ENCODE data around the gene SOX6. TPM values are rescaled to one million over a fixed set of nuclear protein-coding genes. Genes with fewer than 3 reads are reported as not detected.

Gene SOX6
- total and polyA plus RNA-seq, 2 of the 13 experiments (the other 11 are each of a cell fraction or from before 2014, with no cell fraction given): 2.6 to 11.2 TPM

DNA sequence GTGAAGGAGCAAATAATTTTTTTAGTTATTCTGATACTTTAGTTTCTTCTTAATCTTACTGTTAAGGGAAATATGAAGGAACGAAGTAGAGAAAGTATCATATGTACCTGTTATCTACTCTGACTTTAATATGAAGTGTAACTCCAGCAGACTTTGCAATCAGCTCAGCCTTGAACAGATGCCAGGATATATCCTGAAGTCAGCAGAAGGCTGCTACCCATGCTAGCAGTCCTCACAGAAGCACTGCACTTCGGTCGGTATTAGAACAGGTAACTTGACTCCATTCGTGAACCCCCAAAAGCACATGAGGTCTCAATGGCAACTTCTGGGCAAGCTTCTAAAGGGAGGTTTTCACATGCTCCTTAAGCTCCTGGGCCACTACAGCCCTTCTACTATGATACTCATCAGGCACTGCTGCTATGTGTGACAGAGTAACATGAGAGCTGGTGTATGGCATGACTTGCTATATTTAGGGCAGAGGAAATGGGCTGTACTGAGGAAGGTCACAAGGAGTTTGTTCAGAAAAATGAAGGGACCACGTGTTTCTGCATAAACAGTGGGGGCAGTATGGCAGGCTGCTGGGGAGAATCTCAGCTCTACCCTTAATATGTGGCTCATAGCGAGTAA lies 344.1 kb downstream of the SOX6 start:
- no peak overlapping the region for H3K27ac ChIP-seq (ENCODE audit: extremely low read length, insufficient read depth, low read length)
- H2AFZ ChIP-seq (ENCODE audit: low read length): no peak overlapping the region
- H3K4me2 ChIP-seq (ENCODE audit: low read depth, low read length): no peak overlapping the region
- H3K4me1 ChIP-seq (ENCODE audit: insufficient read depth, low read length): no peaks in the 10 kb centered on the region
- no peak overlapping the region for H3K4me3 ChIP-seq (replicated peaks in 1 of 3; ENCODE audit: insufficient read depth in 1 of 3, low read depth in 2 of 3, low read length in 3 of 3)
- no peak for DNase-seq (ENCODE audit: low spot score)
- TF ChIP-seq NFE2L2 (IDR thresholded peaks at IDR 0.05; ENCODE audit: low read length) (peak; percentile 22; the same call in 1 of the 2 replicates), CHCHD3 (CRISPR knock-in tag; IDR thresholded peaks at IDR 0.05) (no peak)
- no peak overlapping the region for H3K9ac ChIP-seq (ENCODE audit: insufficient read depth, low read depth, low read length)
- no TSS peak for BruUV-seq (replicated peaks)
- H3K36me3 ChIP-seq (replicated peaks in 1 of 2; ENCODE audit: control insufficient read depth in 1 of 2, insufficient read depth in 2 of 2, low read length in 2 of 2): no peaks in the 10 kb centered on the region
- no peaks in the 10 kb centered on the region for H3K27me3 ChIP-seq (ENCODE audit: control insufficient read depth in 1 of 2, insufficient read depth in 2 of 2, low read length in 2 of 2)
- no peaks in the 10 kb centered on the region for H3K9me3 ChIP-seq (ENCODE audit: low read length)
- ChIA-PET POLR2A (no interaction called here), CTCF (ENCODE audit: low intra/inter-chr PET ratio, low total read pairs) (no interaction called here)
- H4K20me1 ChIP-seq (ENCODE audit: insufficient read depth, low read length): no peaks in the 10 kb centered on the region
- H3K79me2 ChIP-seq (ENCODE audit: insufficient read depth, low read length): no peaks in the 10 kb centered on the region
- whole genome bisulfite sequencing (ENCODE audit: low lambda C conversion rate): 38% methylated on average over 5 of the region's 6 CpGs
- intact Hi-C loops (cut with micrococcal nuclease; ENCODE audit: unreplicated experiment): no loop called here
- in situ Hi-C loops (cut with HindIII; ENCODE audit: extremely low pct_ligation_motif_present, low pct_unique_long_range_greater_than_20kb): no loop called here
- FAIRE-seq: no peak
- ATAC-seq: no peak

DNA sequence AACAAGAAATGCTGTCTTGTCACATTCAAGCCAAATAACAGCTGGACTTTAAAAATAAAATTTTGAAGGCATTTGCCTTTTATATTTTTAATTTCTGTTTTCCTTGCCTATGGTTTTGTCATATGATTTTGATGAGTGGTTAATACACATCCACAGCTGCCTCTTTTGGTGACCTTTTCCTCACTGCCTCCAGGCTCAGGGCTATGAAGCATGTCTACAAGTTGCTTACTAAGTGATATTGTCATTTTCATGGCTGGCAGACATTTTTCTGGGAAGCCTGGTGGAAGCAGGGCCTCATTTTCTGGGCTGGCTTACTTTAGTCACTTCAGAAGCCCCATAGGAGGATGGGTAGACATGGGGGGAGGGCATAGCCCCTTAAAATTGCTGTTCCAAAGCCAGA lies 344.9 kb downstream of the SOX6 start:
- Histone ChIP-seq H3K27ac (ENCODE audit: extremely low read length, insufficient read depth, low read length) (no peak overlapping the region), H3K4me2 (ENCODE audit: low read depth, low read length) (no peak overlapping the region), H3K79me2 (ENCODE audit: insufficient read depth, low read length) (no peaks in the 10 kb centered on the region), H3K9me3 (ENCODE audit: low read length) (no peaks in the 10 kb centered on the region), H4K20me1 (ENCODE audit: insufficient read depth, low read length) (no peaks in the 10 kb centered on the region), H2AFZ (ENCODE audit: low read length) (no peak overlapping the region), H3K4me3 (replicated peaks in 1 of 3; ENCODE audit: insufficient read depth in 1 of 3, low read depth in 2 of 3, low read length in 3 of 3) (no peak overlapping the region), H3K9ac (ENCODE audit: insufficient read depth, low read depth, low read length) (no peak overlapping the region), H3K36me3 (replicated peaks in 1 of 2; ENCODE audit: control insufficient read depth in 1 of 2, insufficient read depth in 2 of 2, low read length in 2 of 2) (no peaks in the 10 kb centered on the region), H3K4me1 (ENCODE audit: insufficient read depth, low read length) (no peaks in the 10 kb centered on the region), H3K27me3 (ENCODE audit: control insufficient read depth in 1 of 2, insufficient read depth in 2 of 2, low read length in 2 of 2) (no peaks in the 10 kb centered on the region)
- no TSS peak for BruUV-seq (replicated peaks)
- intact Hi-C loops (cut with micrococcal nuclease; ENCODE audit: unreplicated experiment): no loop called here
- ChIA-PET CTCF (ENCODE audit: low intra/inter-chr PET ratio, low total read pairs) (no interaction called here), POLR2A (no interaction called here)
- ATAC-seq (no peak), FAIRE-seq (no peak), DNase-seq (ENCODE audit: low spot score) (no peak)
- in situ Hi-C loops (cut with HindIII; ENCODE audit: extremely low pct_ligation_motif_present, low pct_unique_long_range_greater_than_20kb): no loop called here
- TF ChIP-seq RFXAP (CRISPR knock-in tag; IDR thresholded peaks at IDR 0.05; ENCODE audit: borderline replicate concordance): no peak
- TF ChIP-seq, protein P1, sequence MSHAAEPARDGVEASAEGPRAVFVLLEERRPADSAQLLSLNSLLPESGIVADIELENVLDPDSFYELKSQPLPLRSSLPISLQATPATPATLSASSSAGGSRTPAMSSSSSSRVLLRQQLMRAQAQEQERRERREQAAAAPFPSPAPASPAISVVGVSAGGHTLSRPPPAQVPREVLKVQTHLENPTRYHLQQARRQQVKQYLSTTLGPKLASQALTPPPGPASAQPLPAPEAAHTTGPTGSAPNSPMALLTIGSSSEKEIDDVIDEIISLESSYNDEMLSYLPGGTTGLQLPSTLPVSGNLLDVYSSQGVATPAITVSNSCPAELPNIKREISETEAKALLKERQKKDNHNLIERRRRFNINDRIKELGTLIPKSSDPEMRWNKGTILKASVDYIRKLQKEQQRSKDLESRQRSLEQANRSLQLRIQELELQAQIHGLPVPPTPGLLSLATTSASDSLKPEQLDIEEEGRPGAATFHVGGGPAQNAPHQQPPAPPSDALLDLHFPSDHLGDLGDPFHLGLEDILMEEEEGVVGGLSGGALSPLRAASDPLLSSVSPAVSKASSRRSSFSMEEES (CRISPR knock-in tag; IDR thresholded peaks at IDR 0.05): no peak
- TF ChIP-seq ZNF816 (CRISPR knock-in tag; IDR thresholded peaks at IDR 0.05; ENCODE audit: borderline replicate concordance): no peak
- TF ChIP-seq HDAC6 (IDR thresholded peaks at IDR 0.05; ENCODE audit: low read depth, low read length): no peak
- TF ChIP-seq, protein P2, sequence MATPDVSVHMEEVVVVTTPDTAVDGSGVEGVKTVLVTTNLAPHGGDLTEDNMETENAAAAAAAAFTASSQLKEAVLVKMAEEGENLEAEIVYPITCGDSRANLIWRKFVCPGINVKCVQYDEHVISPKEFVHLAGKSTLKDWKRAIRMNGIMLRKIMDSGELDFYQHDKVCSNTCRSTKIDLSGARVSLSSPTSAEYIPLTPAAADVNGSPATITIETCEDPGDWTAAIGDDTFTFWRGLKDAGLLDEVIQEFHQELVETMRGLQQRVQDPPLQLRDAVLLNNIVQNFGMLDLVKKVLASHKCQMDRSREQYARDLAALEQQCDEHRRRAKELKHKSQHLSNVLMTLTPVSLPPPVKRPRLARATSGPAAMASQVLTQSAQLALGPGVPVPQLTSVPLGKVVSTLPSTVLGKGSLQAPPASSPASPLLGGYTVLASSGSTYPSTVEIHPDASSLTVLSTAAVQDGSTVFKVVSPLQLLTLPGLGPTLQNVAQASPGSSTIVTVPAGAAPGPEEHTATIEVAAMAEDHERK (CRISPR knock-in tag; IDR thresholded peaks at IDR 0.05; ENCODE audit: low read depth): no peak
- TF ChIP-seq, protein P3, sequence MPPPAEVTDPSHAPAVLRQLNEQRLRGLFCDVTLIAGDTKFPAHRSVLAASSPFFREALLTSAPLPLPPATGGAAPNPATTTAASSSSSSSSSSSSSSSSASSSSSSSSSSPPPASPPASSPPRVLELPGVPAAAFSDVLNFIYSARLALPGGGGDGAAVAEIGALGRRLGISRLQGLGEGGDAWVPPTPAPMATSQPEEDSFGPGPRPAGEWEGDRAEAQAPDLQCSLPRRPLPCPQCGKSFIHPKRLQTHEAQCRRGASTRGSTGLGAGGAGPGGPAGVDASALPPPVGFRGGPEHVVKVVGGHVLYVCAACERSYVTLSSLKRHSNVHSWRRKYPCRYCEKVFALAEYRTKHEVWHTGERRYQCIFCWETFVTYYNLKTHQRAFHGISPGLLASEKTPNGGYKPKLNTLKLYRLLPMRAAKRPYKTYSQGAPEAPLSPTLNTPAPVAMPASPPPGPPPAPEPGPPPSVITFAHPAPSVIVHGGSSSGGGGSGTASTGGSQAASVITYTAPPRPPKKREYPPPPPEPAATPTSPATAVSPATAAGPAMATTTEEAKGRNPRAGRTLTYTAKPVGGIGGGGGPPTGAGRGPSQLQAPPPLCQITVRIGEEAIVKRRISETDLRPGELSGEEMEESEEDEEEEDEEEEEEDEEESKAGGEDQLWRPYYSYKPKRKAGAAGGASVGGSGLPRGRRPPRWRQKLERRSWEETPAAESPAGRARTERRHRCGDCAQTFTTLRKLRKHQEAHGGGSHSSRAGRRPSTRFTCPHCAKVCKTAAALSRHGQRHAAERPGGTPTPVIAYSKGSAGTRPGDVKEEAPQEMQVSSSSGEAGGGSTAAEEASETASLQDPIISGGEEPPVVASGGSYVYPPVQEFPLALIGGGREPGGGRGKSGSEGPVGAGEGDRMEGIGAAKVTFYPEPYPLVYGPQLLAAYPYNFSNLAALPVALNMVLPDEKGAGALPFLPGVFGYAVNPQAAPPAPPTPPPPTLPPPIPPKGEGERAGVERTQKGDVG (CRISPR knock-in tag; IDR thresholded peaks at IDR 0.05; ENCODE audit: borderline replicate concordance): no peak
- TF ChIP-seq ZNF337 (CRISPR knock-in tag; IDR thresholded peaks at IDR 0.05; ENCODE audit: borderline replicate concordance, low read depth): no peak
- TF ChIP-seq TCF12 (IDR thresholded peaks at IDR 0.05): no peak
- no peak for TF ChIP-seq TCF12 (CRISPR knock-in tag; IDR thresholded peaks at IDR 0.05)
- TF ChIP-seq ZNF44 (CRISPR knock-in tag; IDR thresholded peaks at IDR 0.05): no peak
- no peak for TF ChIP-seq MTA3 (CRISPR knock-in tag; IDR thresholded peaks at IDR 0.05)
- TF ChIP-seq ZNF331 (CRISPR knock-in tag; IDR thresholded peaks at IDR 0.05): no peak
